Smooth muscle cell (in vitro differentiated cells): ENCODE data around the gene TK1. TPM values are rescaled to one million over a fixed set of nuclear protein-coding genes. Genes with fewer than 3 reads are reported as not detected.

Experiments used
- DNase-seq: peaks from one replicate; lab custom pipeline; 2025; ENCODE audit not compliant: unreplicated experiment; lab: John Stamatoyannopoulos, UW
- H2AFZ ChIP-seq: fragments of 200-600 bp; sonication (generic); 2 replicates; pipeline ENCODE4 v1.6.0; 2016; ENCODE audit warnings: antibody characterized with exemption, low read depth, mild to moderate bottlenecking
- H3F3A ChIP-seq: fragments of 200-600 bp; sonication (generic); 2 replicates; pipeline ENCODE4 v1.6.0; 2017; ENCODE audit warnings: antibody characterized with exemption, low read depth
- H3K27ac ChIP-seq: fragments of 200-600 bp; sonication (generic); 2 replicates; pipeline ENCODE4 v1.5.1; 2016; ENCODE audit warnings: low read depth, mild to moderate bottlenecking
- H3K27me3 ChIP-seq: fragments of 200-600 bp; sonication (generic); 2 replicates; pipeline ENCODE4 v1.6.1; 2016; ENCODE audit warnings: low read depth, mild to moderate bottlenecking
- H3K36me3 ChIP-seq: fragments of 200-600 bp; sonication (generic); 2 replicates; pipeline ENCODE4 v1.5.1; 2016; ENCODE audit warnings: low read depth
- H3K4me1 ChIP-seq: fragments of 200-600 bp; sonication (generic); 2 replicates; pipeline ENCODE4 v1.5.1; 2016; ENCODE audit warnings: low read depth
- H3K4me2 ChIP-seq: fragments of 200-600 bp; sonication (generic); 2 replicates; pipeline ENCODE4 v1.6.0; 2016; ENCODE audit warnings: mild to moderate bottlenecking
- H3K4me3 ChIP-seq: fragments of 200-600 bp; sonication (generic); 2 replicates; pipeline ENCODE4 v1.5.1; 2016; ENCODE audit warnings: mild to moderate bottlenecking
- H3K79me2 ChIP-seq: fragments of 200-600 bp; sonication (generic); 2 replicates; pipeline ENCODE4 v1.6.0; 2016; ENCODE audit warnings: low read depth, mild to moderate bottlenecking
- H3K9ac ChIP-seq: fragments of 200-600 bp; sonication (generic); 2 replicates; pipeline ENCODE4 v1.6.0; 2016; ENCODE audit warnings: low read depth
- H3K9me3 ChIP-seq: fragments of 200-600 bp; sonication (generic); replicated peaks from 2 replicates; pipeline ENCODE4 v1.5.1; 2016; ENCODE audit warnings: low read depth
- H4K20me1 ChIP-seq: fragments of 200-600 bp; sonication (generic); 2 replicates; pipeline ENCODE4 v1.6.0; 2016; ENCODE audit warnings: low read depth
- CTCF ChIP-seq: fragments of 200-600 bp; sonication (generic); IDR thresholded peaks from 2 replicates; pipeline ENCODE4 v1.5.1; 2017; ENCODE audit warnings: borderline replicate concordance, mild to moderate bottlenecking, antibody characterized with exemption; ENCODE audit not compliant: insufficient read depth, poor library complexity, severe bottlenecking
- WGBS: methylation state at CpG from one replicate; pipeline ENCODE4 v1.1.7; 2016; ENCODE audit warnings: low lambda C conversion rate; 5-methylcytosine and 5-hydroxymethylcytosine counted together
- polyA plus RNA-seq: library from polyadenylated mRNA; unstranded; fragments of >200 nt; fragmentation: Nextera tagmentation; extraction: Ambion mirVana; gene quantifications from 2 replicates; pipeline ENCODE4 v1.2.1, GENCODE V29; 2016
- total RNA-seq: library from RNA; depleted of rRNA; stranded (reverse); fragments of >200 nt; gene quantifications from 2 replicates; pipeline ENCODE4 v1.2.3, GENCODE V29; 2014

The TK1 gene
- total and polyA plus RNA-seq, 2 experiments from 2014 or later = 20.9 to 72.7 TPM

GRCh38 chr17:78170692-78171590 is 15.9 kb downstream of the TK1 start:
- peaks cover 18% of the 10 kb centered on the region for H4K20me1 ChIP-seq
- no peaks in the 10 kb centered on the region for H3K27me3 ChIP-seq
- H3K4me2 ChIP-seq = no peak overlapping the region
- H3K4me1 ChIP-seq = no peaks in the 10 kb centered on the region
- H3F3A ChIP-seq = peaks cover 4% of the 10 kb centered on the region
- H2AFZ ChIP-seq = no peak overlapping the region
- TF ChIP-seq CTCF = no peak
- no peak for DNase-seq
- H3K27ac ChIP-seq = no peak overlapping the region
- no peak overlapping the region for H3K9ac ChIP-seq
- WGBS = 90% methylated on average over 31 of the region's 31 CpGs
- no peak overlapping the region for H3K4me3 ChIP-seq
- no peaks in the 10 kb centered on the region for H3K79me2 ChIP-seq
- H3K36me3 ChIP-seq = no peaks in the 10 kb centered on the region
- H3K9me3 ChIP-seq = no peaks in the 10 kb centered on the region

DNA sequence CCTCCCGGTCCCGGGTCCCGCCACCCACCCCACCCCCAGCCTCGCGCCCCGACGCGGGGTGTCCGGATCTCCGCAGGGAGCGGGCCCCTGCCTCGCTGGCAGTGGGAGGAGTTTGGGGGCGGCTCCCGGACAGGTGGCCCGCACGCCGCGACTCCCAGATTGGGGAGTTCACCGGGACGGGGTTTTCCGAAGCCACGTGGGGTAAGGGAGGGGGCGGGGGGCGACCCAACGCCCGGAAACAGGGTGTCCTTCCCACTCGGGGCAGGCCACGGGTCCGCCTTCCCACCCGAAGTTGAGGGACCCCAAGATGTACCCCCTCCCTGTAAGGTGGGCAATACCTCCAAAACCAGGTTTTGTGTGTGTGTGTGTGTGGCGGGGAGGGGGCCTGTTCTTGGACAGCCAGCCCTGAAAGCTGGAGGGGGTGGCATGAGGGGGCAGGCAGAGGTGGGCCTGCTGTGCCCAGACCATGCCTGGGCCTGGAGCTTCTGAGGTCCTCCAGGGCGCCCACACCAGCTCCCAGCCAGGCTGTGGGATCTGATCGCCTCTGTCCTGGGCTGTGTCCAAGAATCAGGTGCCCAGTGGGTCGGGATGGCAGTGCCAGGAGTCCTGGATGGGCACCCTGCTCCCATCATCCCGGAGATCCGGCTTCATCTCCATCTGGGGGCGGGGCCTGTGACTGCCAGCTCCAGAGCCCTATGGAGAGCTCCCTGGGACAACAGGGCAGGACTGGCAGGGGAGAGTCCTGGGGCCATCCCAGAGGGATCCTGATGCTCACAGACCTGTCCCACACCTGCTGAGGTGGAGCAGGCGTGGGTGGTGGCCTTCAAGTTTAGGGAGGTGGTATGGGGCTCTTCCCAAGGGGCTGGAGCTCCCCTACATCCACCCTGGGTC is 17.7 kb downstream of the TK1 start:
- Histone ChIP-seq H3F3A (peaks cover 2% of the 10 kb centered on the region), H3K4me1 (no peaks in the 10 kb centered on the region), H3K9me3 (no peaks in the 10 kb centered on the region), H3K36me3 (no peaks in the 10 kb centered on the region), H3K4me2 (peak overlapping the region; percentile 92), H3K4me3 (peak overlapping the region; percentile 69), H2AFZ (peak overlapping the region; percentile 79), H3K79me2 (no peaks in the 10 kb centered on the region), H3K9ac (no peak overlapping the region), H4K20me1 (peaks cover 18% of the 10 kb centered on the region), H3K27me3 (no peaks in the 10 kb centered on the region), H3K27ac (no peak overlapping the region)
- WGBS = 13% methylated on average over 21 of the region's 38 CpGs
- peak; percentile 10 for DNase-seq
- no peak for TF ChIP-seq CTCF

DNA sequence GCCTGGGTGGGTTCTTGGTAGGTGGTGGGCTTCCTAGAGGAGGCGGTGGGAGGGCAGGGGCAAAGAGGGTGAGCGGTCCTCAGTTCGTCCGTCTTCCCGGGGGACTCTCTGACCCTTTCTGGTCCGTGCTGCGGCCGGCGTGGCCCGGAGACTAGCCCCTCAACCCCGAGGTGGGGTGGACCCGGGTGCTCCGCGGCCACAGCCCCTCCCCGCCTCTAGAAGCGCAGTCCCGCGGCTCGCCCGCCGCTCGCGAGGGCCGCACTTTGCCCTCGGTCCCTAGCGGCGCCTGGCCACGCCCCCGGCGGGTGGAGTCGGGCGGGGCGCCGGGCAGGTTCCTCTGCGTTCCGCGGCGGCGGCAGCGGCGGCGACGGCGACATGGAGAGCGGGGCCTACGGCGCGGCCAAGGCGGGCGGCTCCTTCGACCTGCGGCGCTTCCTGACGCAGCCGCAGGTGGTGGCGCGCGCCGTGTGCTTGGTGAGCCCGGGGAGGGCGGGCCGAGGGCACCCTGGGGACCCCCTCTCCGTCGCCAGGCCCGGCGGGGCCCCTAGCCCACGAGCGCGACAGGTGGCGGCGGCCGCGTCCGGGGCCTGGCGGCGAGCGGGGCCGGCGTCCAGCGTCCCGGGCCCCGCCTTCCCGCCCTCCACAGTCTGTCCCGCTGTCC is 18.5 kb downstream of the TK1 start, which contains the start of gene SYNGR2:
Gene SYNGR2, plus strand, starts transcription at position 340 of the 661 bp plus-strand sequence. Its CDS starts 36 bp downstream, at position 376.
- under 1% methylated on average over 57 of the region's 84 CpGs for WGBS
- H3K36me3 ChIP-seq = no peaks in the 10 kb centered on the region
- H3K79me2 ChIP-seq = no peaks in the 10 kb centered on the region
- H3K4me2 ChIP-seq = peak within 1 kb of the TSS; percentile 92
- H2AFZ ChIP-seq = peak within 1 kb of the TSS; percentile 79
- peaks cover 18% of the 10 kb centered on the region for H4K20me1 ChIP-seq
- H3K9me3 ChIP-seq = no peaks in the 10 kb centered on the region
- no peak within 1 kb of the TSS for H3K27ac ChIP-seq
- no peaks in the 10 kb centered on the region for H3K27me3 ChIP-seq
- no peak for TF ChIP-seq CTCF
- no peaks in the 10 kb centered on the region for H3F3A ChIP-seq
- DNase-seq = no peak
- H3K9ac ChIP-seq = peak within 1 kb of the TSS; percentile 39
- no peaks in the 10 kb centered on the region for H3K4me1 ChIP-seq
- peak within 1 kb of the TSS; percentile 69 for H3K4me3 ChIP-seq
